B cell (primary cell): Measurements from ENCODE around the gene MICAL3. TPM values are rescaled to one million over a fixed set of nuclear protein-coding genes. Genes with fewer than 3 reads are reported as not detected.

ENCODE experiments used
- ATAC-seq: fragments of 200-7000 bp; cut with Tn5 transposase; one replicate; pipeline ENCODE4 v1.10.0; 2021; ENCODE audit warnings: low read depth, mild to moderate bottlenecking, moderate number of reproducible peaks, moderate library complexity
- CTCF ChIA-PET: fragments of 350-600 bp; sonication (Branson Sonifier 250); formaldehyde crosslinking; loops from one replicate; lab custom pipeline; 2021; ENCODE audit warnings: antibody characterized with exemption, inconsistent platforms; lab: Charles Lee
- POLR2A ChIA-PET: fragments of 350-600 bp; sonication (Branson Sonifier 250); formaldehyde crosslinking; loops from one replicate; lab custom pipeline; 2021; ENCODE audit warnings: antibody characterized with exemption; lab: Charles Lee
- DNase-seq: peaks from one replicate; pipeline ENCODE4 v3.0.0; 2013
- H2AFZ ChIP-seq: 2 replicates; pipeline ENCODE4 v1.6.1; 2012; ENCODE audit warnings: mild to moderate bottlenecking, low read depth, low read length; ENCODE audit not compliant: insufficient read depth, poor library complexity, severe bottlenecking
- H3K27ac ChIP-seq, 2 donors: 1 replicate in 1 of 2; 2 replicates in 1 of 2; pipeline ENCODE4 v1.5.1; 2012 to 2013; ENCODE audit warnings: low read length in 2 of 2, mild to moderate bottlenecking in 2 of 2, moderate library complexity in 1 of 2
- H3K27me3 ChIP-seq, 4 experiments: fragments of 200-600 bp in 1 of 4; sonication (generic) in 1 of 4; replicated peaks in 1 of 4; 1 replicate in 2 of 4; 2 replicates in 2 of 4; pipeline versions ENCODE4 v1.6.1 to v1.7.0; 2013 to 2016; ENCODE audit warnings: low read length in 3 of 4, mild to moderate bottlenecking in 2 of 4, mixed read lengths in 1 of 4, moderate library complexity in 1 of 4; ENCODE audit not compliant: insufficient read depth in 4 of 4, control insufficient read depth in 3 of 4; ENCODE audit errors: control extremely low read depth in 1 of 4
- H3K36me3 ChIP-seq, 2 experiments: replicated peaks in 1 of 2; 1 replicate in 1 of 2; 2 replicates in 1 of 2; pipeline versions ENCODE4 v1.6.1 to v1.7.1; 2013; ENCODE audit warnings: low read length in 1 of 2; ENCODE audit not compliant: insufficient read depth in 2 of 2, control insufficient read depth in 1 of 2; ENCODE audit errors: control extremely low read depth in 1 of 2, extremely low read depth in 1 of 2
- H3K4me1 ChIP-seq, 2 donors: fragments of 200-600 bp in 1 of 2; sonication (generic) in 1 of 2; 1 replicate in 1 of 2; 2 replicates in 1 of 2; pipeline versions ENCODE4 v1.5.1 to v1.6.1; 2013 to 2017; ENCODE audit warnings: low read length in 2 of 2; ENCODE audit not compliant: control insufficient read depth in 2 of 2, insufficient read depth in 2 of 2
- H3K4me2 ChIP-seq: replicated peaks from 2 replicates; pipeline ENCODE3; 2012; ENCODE audit warnings: mild to moderate bottlenecking, low read depth, low read length; ENCODE audit not compliant: poor library complexity, severe bottlenecking
- H3K4me3 ChIP-seq, 5 experiments: fragments of 200-600 bp in 1 of 5; sonication (generic) in 1 of 5; 1 replicate in 3 of 5; 2 replicates in 2 of 5; pipeline versions ENCODE4 v1.5.1 to v1.7.0; 2011 to 2016; ENCODE audit warnings: low read length in 4 of 5, mild to moderate bottlenecking in 4 of 5, low read depth in 2 of 5, control low read depth in 1 of 5, moderate library complexity in 1 of 5; ENCODE audit not compliant: insufficient read depth in 1 of 5; ENCODE audit errors: control extremely low read depth in 1 of 5, extremely low read depth in 1 of 5
- H3K79me2 ChIP-seq: fragments of 200-600 bp; sonication (generic); one replicate; pipeline ENCODE4 v1.6.0; 2016; ENCODE audit warnings: low read length; ENCODE audit not compliant: control insufficient read depth, insufficient read depth
- H3K9ac ChIP-seq: fragments of 200-600 bp; sonication (generic); 2 replicates; pipeline ENCODE4 v1.6.1; 2017; ENCODE audit warnings: mild to moderate bottlenecking, low read length, moderate library complexity
- H3K9me3 ChIP-seq, 3 donors: one replicate each; pipeline versions ENCODE4 v1.6.1 to v1.7.1; 2013; ENCODE audit warnings: low read length in 2 of 3; ENCODE audit not compliant: control insufficient read depth in 2 of 3, insufficient read depth in 1 of 3; ENCODE audit errors: control extremely low read depth in 1 of 3
- H4K20me1 ChIP-seq: 2 replicates; pipeline ENCODE4 v1.6.0; 2012; ENCODE audit warnings: mild to moderate bottlenecking, low read length; ENCODE audit not compliant: insufficient read depth, control insufficient read depth, poor library complexity, severe bottlenecking
- H3K27ac Mint-ChIP-seq: one replicate; pipeline ENCODE4 v1.8.0; 2021; ENCODE audit warnings: mixed read lengths
- H3K27me3 Mint-ChIP-seq: one replicate; pipeline ENCODE4 v1.8.0; 2021; ENCODE audit warnings: mixed read lengths
- H3K4me1 Mint-ChIP-seq: one replicate; pipeline ENCODE4 v1.8.0; 2021; ENCODE audit warnings: mixed read lengths
- H3K4me3 Mint-ChIP-seq: one replicate; pipeline ENCODE4 v1.8.0; 2021; ENCODE audit warnings: mixed read lengths
- H3K9me3 Mint-ChIP-seq: one replicate; pipeline ENCODE4 v1.8.0; 2022; ENCODE audit warnings: mixed read lengths; ENCODE audit not compliant: insufficient read depth
- CTCF ChIP-seq: fragments of 200-600 bp; IDR thresholded peaks from one replicate; pipeline ENCODE4 v1.8.0; 2022; ENCODE audit warnings: antibody characterized with exemption, mild to moderate bottlenecking
- EZH2 ChIP-seq: IDR thresholded peaks from 2 replicates; pipeline ENCODE4 v1.6.1; 2012; ENCODE audit warnings: borderline replicate concordance, low read depth, mild to moderate bottlenecking, moderate library complexity, low read length; ENCODE audit not compliant: insufficient read depth, poor library complexity, severe bottlenecking
- WGBS: methylation state at CpG from one replicate; pipeline ENCODE4 v1.1.5; 2013; ENCODE audit warnings: missing lambda C conversion rate; ENCODE audit not compliant: insufficient coverage; 5-methylcytosine and 5-hydroxymethylcytosine counted together
- intact Hi-C: fragments of 100-400 bp; cut with micrococcal nuclease; formaldehyde crosslinking; loops from one replicate; pipeline ENCODE4 v1.10.0; 2022
- polyA plus RNA-seq: library from polyadenylated mRNA; depleted of rRNA; stranded (reverse); fragments of >200 nt; gene quantifications from 2 replicates; pipeline ENCODE4 v1.2.3, GENCODE V29; 2012
- total RNA-seq, 2 donors: library from RNA; stranded (reverse); fragments of 120-200 nt in 1 of 2; gene quantifications; 1 replicate in 1 of 2; 2 replicates in 1 of 2; pipeline versions ENCODE4 v1.2.3 to v1.2.4, GENCODE V29; 2013 to 2022

MICAL3 gene
- total and polyA plus RNA-seq, 2 donors (not counting 1 experiment from before 2014, with no cell fraction given), result 50.5 to 253 TPM

DNA sequence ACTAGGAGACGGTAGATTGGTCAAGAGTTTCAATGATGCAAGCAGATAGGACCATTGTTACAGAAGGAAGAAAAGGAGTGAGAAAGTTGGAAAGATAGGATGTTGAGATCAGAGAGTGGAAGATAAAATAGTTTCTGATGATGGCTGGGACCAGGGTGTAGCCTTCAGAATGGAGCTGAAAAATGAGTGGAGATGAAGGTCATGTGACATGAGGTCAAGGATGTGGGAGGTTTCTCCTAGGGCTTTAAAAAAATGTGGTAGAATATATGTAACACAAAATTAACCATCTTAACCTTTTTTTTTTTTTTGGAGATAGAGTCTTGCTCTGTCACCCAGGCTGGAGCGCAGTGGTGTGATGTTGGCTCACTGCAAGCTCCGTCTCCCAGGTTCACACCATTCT lies 35.1 kb upstream of the MICAL3 start:
- Histone ChIP-seq H2AFZ (no peak overlapping the region), H3K4me3 (no peak overlapping the region), H3K36me3 (no peaks in the 10 kb centered on the region), H3K4me1 (peaks cover 30 to 46% of the 10 kb centered on the region in 2 donors), H3K9ac (no peak overlapping the region), H3K79me2 (peaks cover 3% of the 10 kb centered on the region), H3K27ac (no peak overlapping the region), H3K27me3 (no peaks in the 10 kb centered on the region), H3K4me2 (no peak overlapping the region), H3K9me3 (no peaks in the 10 kb centered on the region), H4K20me1 (no peaks in the 10 kb centered on the region)
- DNase-seq (no peak), ATAC-seq (no peak)
- H3K4me3 Mint-ChIP-seq, result no peak overlapping the region
- peaks cover 46% of the 10 kb centered on the region for H3K4me1 Mint-ChIP-seq
- intact Hi-C loops, result no loop called here
- ChIA-PET POLR2A (no interaction called here), CTCF (no interaction called here)
- 100% methylated on average over 1 of the region's 3 CpGs for WGBS
- TF ChIP-seq EZH2 (no peak), CTCF (no peak)
- H3K9me3 Mint-ChIP-seq, result no peaks in the 10 kb centered on the region
- H3K27me3 Mint-ChIP-seq, result no peaks in the 10 kb centered on the region
- peak overlapping the region; percentile 42 for H3K27ac Mint-ChIP-seq

DNA sequence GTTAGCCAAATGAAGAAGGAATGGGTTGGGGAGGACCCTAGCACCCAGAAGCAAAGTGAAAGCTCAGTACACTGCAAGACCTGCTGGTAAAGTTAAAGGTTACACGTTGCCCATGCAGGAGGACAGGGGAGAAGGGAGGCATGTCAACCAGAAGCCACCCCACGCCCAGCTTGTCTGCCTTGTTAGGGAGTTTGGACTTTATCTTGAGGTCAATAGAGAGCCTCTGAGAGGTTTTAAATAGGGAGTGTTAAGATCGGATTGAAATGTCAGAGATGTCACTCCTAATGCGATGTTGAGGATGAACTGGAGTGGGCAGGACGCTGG lies 34.7 kb upstream of the MICAL3 start:
- POLR2A ChIA-PET, result no interaction called here
- Histone ChIP-seq H3K27me3 (no peaks in the 10 kb centered on the region), H3K4me3 (no peak overlapping the region), H3K9ac (no peak overlapping the region), H3K4me2 (no peak overlapping the region), H3K27ac (no peak overlapping the region), H3K36me3 (no peaks in the 10 kb centered on the region), H2AFZ (no peak overlapping the region), H4K20me1 (no peaks in the 10 kb centered on the region), H3K79me2 (peaks cover 3% of the 10 kb centered on the region), H3K4me1 (peaks cover 30 to 43% of the 10 kb centered on the region in 2 donors), H3K9me3 (no peaks in the 10 kb centered on the region)
- TF ChIP-seq CTCF, result no peak
- no peak for TF ChIP-seq EZH2
- Mint-ChIP-seq H3K4me3 (no peak overlapping the region), H3K27ac (peak overlapping the region; percentile 42), H3K4me1 (peaks cover 44% of the 10 kb centered on the region), H3K9me3 (no peaks in the 10 kb centered on the region), H3K27me3 (no peaks in the 10 kb centered on the region)
- 92% methylated on average over 5 of the region's 5 CpGs for WGBS
- CTCF ChIA-PET, result interaction anchor here (5.3 kb wide), 1 partner anchor 18 kb away, joined by 82 read pairs; the partner anchor contains the start of gene PEX26
- intact Hi-C loops, result no loop called here
- DNase-seq, result no peak
- no peak for ATAC-seq
